K562 (cell line): ENCODE data around the gene CDC45. TPM values are rescaled to one million over a fixed set of nuclear protein-coding genes. Genes with fewer than 3 reads are reported as not detected.

Source experiments
- CBX1 ChIP-seq: sonication (generic); IDR thresholded peaks from 2 replicates; pipeline ENCODE4 v1.6.1; 2016; ENCODE audit warnings: antibody characterized with exemption, low read depth, mild to moderate bottlenecking
- CREB1 ChIP-seq, 2 experiments: sonication (generic) in 1 of 2; formaldehyde crosslinking in 1 of 2; IDR thresholded peaks; 2 replicates each; pipeline versions ENCODE4 v1.6.1 to v1.8.0; 2012 to 2022; ENCODE audit warnings: inconsistent platforms in 1 of 2, mild to moderate bottlenecking in 1 of 2, missing genetic modification reagents in 1 of 2, moderate library complexity in 1 of 2
- EWSR1 ChIP-seq: fragments of 450-650 bp; IDR thresholded peaks from 2 replicates; pipeline ENCODE4 v1.6.1; 2018; ENCODE audit warnings: borderline replicate concordance, mild to moderate bottlenecking, low read depth, moderate library complexity; ENCODE audit not compliant: partially characterized antibody
- IFI16 ChIP-seq: fragments of 250-450 bp; sonication (Bioruptor Pico); IDR thresholded peaks from 2 replicates; pipeline ENCODE4 v2.1.2; 2022; ENCODE audit warnings: mild to moderate bottlenecking, inconsistent platforms
- KLF13 ChIP-seq: fragments of 450-650 bp; IDR thresholded peaks from 2 replicates; pipeline ENCODE4 v1.6.1; 2016; ENCODE audit warnings: missing genetic modification characterization, low read depth, mild to moderate bottlenecking, missing compliant biosample characterization, moderate library complexity, borderline replicate concordance
- MED1 ChIP-seq: sonication (generic); formaldehyde crosslinking; IDR thresholded peaks from 2 replicates; pipeline ENCODE4 v1.8.1; 2023; ENCODE audit warnings: missing genetic modification reagents, borderline replicate concordance
- NFE2 ChIP-seq: IDR thresholded peaks from 2 replicates; pipeline ENCODE4 v1.6.1; 2014; ENCODE audit warnings: antibody characterized with exemption, low read depth
- NR2F6 ChIP-seq: fragments of 450-650 bp; formaldehyde crosslinking; IDR thresholded peaks from 2 replicates; pipeline ENCODE4 v1.4.0; 2020; ENCODE audit warnings: mild to moderate bottlenecking
- POLR2H ChIP-seq: IDR thresholded peaks from 2 replicates; pipeline ENCODE4 v1.6.1; 2016; ENCODE audit warnings: missing genetic modification characterization, low read depth, mild to moderate bottlenecking, control low read depth, missing compliant biosample characterization, moderate library complexity
- RFX7 ChIP-seq: fragments of 250-450 bp; sonication (Bioruptor Pico); IDR thresholded peaks from 2 replicates; pipeline ENCODE4 v1.5.1; 2021; ENCODE audit warnings: mild to moderate bottlenecking
- STAT5A ChIP-seq: IDR thresholded peaks from 2 replicates; pipeline ENCODE4 v1.6.1; 2012; ENCODE audit warnings: low read length, inconsistent platforms, borderline replicate concordance
- SUPT5H ChIP-seq: fragments of 450-650 bp; IDR thresholded peaks from 2 replicates; pipeline ENCODE4 v1.6.1; 2016
- TSC22D4 ChIP-seq: fragments of 450-650 bp; IDR thresholded peaks from 2 replicates; pipeline ENCODE4 v1.6.1; 2016; ENCODE audit warnings: missing genetic modification characterization, missing biosample characterization, control low read depth
- ZNF408 ChIP-seq: fragments of 250-450 bp; sonication (Bioruptor Pico); IDR thresholded peaks from 2 replicates; pipeline ENCODE4 v1.4.0; 2020; ENCODE audit warnings: low read depth, mild to moderate bottlenecking, moderate library complexity
- polyA plus RNA-seq, 8 experiments: library from polyadenylated mRNA; depleted of rRNA in 4 of 8; stranded (reverse) in 5 of 8; unstranded in 3 of 8; fragments of >200 nt; fragmentation: Nextera tagmentation in 2 of 8; fragmentation: Illumina TruSeq in 1 of 8; extraction: Ambion mirVana in 2 of 8; extraction: Trizol in 1 of 8; gene quantifications; 2 replicates each; pipeline versions ENCODE4 v1.2.1 to v1.2.3, GENCODE V29; 2011 to 2014; ENCODE audit warnings: inconsistent platforms in 1 of 8, missing spikeins in 1 of 8
- total RNA-seq, 7 experiments: library from RNA; depleted of rRNA in 6 of 7; stranded (reverse); fragments of >200 nt in 6 of 7; fragmentation: Illumina TruSeq in 2 of 7; extraction: Trizol in 2 of 7; gene quantifications; 2 replicates each; pipeline versions ENCODE4 v1.2.1 to v1.2.3, GENCODE V29; 2011 to 2021; ENCODE audit warnings: low replicate concordance in 1 of 7
- TF ChIP-seq, protein P1 (sequence below): fragments of 450-650 bp; conservative IDR thresholded peaks from 2 replicates; pipeline ENCODE4 v1.6.1; 2016; ENCODE audit warnings: missing genetic modification characterization, low read depth, mild to moderate bottlenecking, control low read depth, missing compliant biosample characterization
- TF ChIP-seq, protein P2 (sequence below): sonication (generic); formaldehyde crosslinking; IDR thresholded peaks from 2 replicates; pipeline ENCODE4 v1.8.1; 2023; ENCODE audit warnings: mild to moderate bottlenecking, missing genetic modification reagents
- TF ChIP-seq, protein P3 (sequence below): fragments of 250-450 bp; sonication (Bioruptor Pico); IDR thresholded peaks from 2 replicates; pipeline ENCODE4 v1.8.0; 2022; ENCODE audit warnings: moderate library complexity, mild to moderate bottlenecking, inconsistent platforms
- TF ChIP-seq, protein P4 (sequence below): fragments of 450-650 bp; IDR thresholded peaks from 2 replicates; pipeline ENCODE4 v1.6.1; 2017; ENCODE audit warnings: mild to moderate bottlenecking, moderate library complexity
- TF ChIP-seq, protein P5 (sequence below): fragments of 250-450 bp; sonication (Bioruptor Pico); IDR thresholded peaks from 2 replicates; pipeline ENCODE4 v1.5.0; 2021; ENCODE audit warnings: mild to moderate bottlenecking, borderline replicate concordance
- TF ChIP-seq, protein P6 (sequence below): fragments of 450-650 bp; formaldehyde crosslinking; conservative IDR thresholded peaks from 2 replicates; pipeline ENCODE4 v1.4.0; 2022; ENCODE audit warnings: mild to moderate bottlenecking, missing genetic modification characterization

CDC45 gene
- total and polyA plus RNA-seq, 9 of the 15 experiments (the other 6 are each of a cell fraction or from before 2014, with no cell fraction given), result 251 to 580 (median 410) TPM

DNA sequence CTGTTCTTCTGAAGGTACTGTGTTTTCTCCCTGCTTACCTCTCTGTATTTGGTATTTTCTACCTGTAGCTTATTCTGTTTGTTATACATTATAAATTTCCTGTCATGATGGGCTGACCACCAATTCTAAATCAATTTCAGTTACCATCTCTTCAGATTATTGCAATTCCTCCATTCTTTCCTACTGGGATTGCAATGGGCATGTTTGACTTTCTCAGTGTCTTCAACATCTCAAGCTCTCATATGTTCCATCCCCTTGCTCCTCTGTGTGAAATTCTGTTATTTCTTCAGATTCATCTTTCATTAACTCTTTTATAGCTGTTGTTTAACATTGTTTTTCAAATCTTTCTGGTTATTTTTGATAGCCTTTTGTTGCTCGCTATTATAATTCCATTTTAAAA, 16.7 kb upstream of the CDC45 start (continued):
- TF ChIP-seq POLR2H (tag), result 0 out of 2 replicates have a peak, but pooled peaks have one; percentile 49
- TF ChIP-seq, protein P1, sequence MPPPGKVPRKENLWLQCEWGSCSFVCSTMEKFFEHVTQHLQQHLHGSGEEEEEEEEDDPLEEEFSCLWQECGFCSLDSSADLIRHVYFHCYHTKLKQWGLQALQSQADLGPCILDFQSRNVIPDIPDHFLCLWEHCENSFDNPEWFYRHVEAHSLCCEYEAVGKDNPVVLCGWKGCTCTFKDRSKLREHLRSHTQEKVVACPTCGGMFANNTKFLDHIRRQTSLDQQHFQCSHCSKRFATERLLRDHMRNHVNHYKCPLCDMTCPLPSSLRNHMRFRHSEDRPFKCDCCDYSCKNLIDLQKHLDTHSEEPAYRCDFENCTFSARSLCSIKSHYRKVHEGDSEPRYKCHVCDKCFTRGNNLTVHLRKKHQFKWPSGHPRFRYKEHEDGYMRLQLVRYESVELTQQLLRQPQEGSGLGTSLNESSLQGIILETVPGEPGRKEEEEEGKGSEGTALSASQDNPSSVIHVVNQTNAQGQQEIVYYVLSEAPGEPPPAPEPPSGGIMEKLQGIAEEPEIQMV (tag), result no peak
- TF ChIP-seq MED1, result no peak
- TF ChIP-seq, protein P2, sequence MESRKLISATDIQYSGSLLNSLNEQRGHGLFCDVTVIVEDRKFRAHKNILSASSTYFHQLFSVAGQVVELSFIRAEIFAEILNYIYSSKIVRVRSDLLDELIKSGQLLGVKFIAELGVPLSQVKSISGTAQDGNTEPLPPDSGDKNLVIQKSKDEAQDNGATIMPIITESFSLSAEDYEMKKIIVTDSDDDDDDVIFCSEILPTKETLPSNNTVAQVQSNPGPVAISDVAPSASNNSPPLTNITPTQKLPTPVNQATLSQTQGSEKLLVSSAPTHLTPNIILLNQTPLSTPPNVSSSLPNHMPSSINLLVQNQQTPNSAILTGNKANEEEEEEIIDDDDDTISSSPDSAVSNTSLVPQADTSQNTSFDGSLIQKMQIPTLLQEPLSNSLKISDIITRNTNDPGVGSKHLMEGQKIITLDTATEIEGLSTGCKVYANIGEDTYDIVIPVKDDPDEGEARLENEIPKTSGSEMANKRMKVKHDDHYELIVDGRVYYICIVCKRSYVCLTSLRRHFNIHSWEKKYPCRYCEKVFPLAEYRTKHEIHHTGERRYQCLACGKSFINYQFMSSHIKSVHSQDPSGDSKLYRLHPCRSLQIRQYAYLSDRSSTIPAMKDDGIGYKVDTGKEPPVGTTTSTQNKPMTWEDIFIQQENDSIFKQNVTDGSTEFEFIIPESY (CRISPR knock-in tag), result no peak
- TF ChIP-seq, protein P3, sequence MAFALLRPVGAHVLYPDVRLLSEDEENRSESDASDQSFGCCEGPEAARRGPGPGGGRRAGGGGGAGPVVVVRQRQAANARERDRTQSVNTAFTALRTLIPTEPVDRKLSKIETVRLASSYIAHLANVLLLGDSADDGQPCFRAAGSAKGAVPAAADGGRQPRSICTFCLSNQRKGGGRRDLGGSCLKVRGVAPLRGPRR (CRISPR knock-in tag), result no peak
- TF ChIP-seq, protein P4, sequence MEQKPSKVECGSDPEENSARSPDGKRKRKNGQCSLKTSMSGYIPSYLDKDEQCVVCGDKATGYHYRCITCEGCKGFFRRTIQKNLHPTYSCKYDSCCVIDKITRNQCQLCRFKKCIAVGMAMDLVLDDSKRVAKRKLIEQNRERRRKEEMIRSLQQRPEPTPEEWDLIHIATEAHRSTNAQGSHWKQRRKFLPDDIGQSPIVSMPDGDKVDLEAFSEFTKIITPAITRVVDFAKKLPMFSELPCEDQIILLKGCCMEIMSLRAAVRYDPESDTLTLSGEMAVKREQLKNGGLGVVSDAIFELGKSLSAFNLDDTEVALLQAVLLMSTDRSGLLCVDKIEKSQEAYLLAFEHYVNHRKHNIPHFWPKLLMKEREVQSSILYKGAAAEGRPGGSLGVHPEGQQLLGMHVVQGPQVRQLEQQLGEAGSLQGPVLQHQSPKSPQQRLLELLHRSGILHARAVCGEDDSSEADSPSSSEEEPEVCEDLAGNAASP, result no peak
- no peak for TF ChIP-seq KLF13 (tag)
- no peak for TF ChIP-seq STAT5A
- TF ChIP-seq IFI16, result no peak
- TF ChIP-seq ZNF408, result no peak
- TF ChIP-seq CBX1, result no peak
- TF ChIP-seq, protein P5, sequence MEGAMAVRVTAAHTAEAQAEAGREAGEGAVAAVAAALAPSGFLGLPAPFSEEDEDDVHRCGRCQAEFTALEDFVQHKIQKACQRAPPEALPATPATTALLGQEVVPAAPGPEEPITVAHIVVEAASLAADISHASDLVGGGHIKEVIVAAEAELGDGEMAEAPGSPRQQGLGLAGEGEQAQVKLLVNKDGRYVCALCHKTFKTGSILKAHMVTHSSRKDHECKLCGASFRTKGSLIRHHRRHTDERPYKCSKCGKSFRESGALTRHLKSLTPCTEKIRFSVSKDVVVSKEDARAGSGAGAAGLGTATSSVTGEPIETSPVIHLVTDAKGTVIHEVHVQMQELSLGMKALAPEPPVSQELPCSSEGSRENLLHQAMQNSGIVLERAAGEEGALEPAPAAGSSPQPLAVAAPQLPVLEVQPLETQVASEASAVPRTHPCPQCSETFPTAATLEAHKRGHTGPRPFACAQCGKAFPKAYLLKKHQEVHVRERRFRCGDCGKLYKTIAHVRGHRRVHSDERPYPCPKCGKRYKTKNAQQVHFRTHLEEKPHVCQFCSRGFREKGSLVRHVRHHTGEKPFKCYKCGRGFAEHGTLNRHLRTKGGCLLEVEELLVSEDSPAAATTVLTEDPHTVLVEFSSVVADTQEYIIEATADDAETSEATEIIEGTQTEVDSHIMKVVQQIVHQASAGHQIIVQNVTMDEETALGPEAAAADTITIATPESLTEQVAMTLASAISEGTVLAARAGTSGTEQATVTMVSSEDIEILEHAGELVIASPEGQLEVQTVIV, result peak; percentile 68; the same call in 1 of the 2 replicates
- TF ChIP-seq NFE2, result no peak
- TF ChIP-seq, protein P6, sequence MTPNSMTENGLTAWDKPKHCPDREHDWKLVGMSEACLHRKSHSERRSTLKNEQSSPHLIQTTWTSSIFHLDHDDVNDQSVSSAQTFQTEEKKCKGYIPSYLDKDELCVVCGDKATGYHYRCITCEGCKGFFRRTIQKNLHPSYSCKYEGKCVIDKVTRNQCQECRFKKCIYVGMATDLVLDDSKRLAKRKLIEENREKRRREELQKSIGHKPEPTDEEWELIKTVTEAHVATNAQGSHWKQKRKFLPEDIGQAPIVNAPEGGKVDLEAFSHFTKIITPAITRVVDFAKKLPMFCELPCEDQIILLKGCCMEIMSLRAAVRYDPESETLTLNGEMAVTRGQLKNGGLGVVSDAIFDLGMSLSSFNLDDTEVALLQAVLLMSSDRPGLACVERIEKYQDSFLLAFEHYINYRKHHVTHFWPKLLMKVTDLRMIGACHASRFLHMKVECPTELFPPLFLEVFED (CRISPR knock-in tag), result no peak
- no peak for TF ChIP-seq CREB1 (IDR thresholded peaks at IDR 0.05)
- no peak for TF ChIP-seq CREB1 (CRISPR knock-in tag; IDR thresholded peaks at IDR 0.05)
- TF ChIP-seq TSC22D4 (tag), result 0 out of 2 replicates have a peak, but pooled peaks have one; percentile 50
- no peak for TF ChIP-seq NR2F6 (CRISPR knock-in tag)
- TF ChIP-seq EWSR1, result no peak
- no peak for TF ChIP-seq RFX7 (CRISPR knock-in tag)
- peak; percentile 46; the same call in 1 of the 2 replicates for TF ChIP-seq SUPT5H
